GM18868 (cell line): ENCODE results near the gene SMIM23.

ENCODE experiments used
- ATAC-seq: cut with Tn5 transposase; IDR thresholded peaks from one replicate; pipeline ENCODE4 v1.9.1; 2021; ENCODE audit warnings: mild to moderate bottlenecking, moderate library complexity; ENCODE audit not compliant: unreplicated experiment

The SMIM23 gene

DNA sequence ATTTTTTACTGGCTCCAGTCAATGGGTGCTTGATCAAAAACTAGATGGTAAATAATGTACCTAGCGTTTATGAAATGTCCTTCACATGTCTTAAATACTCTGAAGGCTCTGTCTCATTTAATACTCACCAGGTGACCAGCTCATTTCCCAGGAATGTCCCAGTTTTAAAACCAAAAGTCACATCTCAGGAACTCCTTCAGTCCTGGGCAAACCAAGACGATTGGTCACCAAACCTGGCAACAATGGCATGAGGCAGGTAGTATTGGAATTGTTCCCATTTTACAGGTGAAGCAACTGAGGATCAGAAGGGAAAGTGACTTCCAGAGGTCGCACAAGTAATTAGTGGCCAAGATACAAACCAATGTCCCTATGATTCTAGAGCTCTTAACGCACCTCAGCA lies 27.7 kb downstream of the SMIM23 start:
- no peak for ATAC-seq

DNA sequence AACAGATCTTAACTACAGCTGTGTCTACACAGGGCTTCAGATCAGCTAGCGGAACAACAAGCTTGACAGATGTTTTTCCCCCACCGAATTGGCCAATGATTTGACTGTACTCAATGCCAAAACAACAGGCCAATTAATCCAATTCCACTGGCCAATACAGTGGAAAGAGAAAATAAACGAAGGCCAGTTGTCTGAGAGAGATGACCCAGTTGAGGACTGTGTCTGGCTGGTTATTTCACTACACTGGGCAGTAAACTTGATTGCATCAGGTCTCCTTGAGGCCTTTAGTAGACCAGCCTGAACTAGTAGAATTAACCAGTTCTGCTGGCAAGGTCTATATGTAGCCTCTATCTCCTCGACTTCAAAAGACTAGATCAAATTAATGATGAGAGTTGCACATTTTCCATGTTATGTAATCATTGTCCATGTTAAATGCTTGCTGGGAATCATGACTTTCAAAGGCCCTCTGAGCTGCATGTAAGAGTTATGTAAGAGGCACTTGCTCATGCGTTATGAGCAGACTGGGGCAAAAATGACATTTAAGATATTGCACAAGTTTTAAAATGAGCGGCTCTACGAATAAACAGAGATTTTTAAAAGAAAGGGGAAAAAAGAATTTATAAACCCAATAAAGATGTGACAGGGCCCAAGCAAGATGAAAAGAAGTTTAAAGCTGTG lies 28.3 kb downstream of the SMIM23 start:
- no peak for ATAC-seq

DNA sequence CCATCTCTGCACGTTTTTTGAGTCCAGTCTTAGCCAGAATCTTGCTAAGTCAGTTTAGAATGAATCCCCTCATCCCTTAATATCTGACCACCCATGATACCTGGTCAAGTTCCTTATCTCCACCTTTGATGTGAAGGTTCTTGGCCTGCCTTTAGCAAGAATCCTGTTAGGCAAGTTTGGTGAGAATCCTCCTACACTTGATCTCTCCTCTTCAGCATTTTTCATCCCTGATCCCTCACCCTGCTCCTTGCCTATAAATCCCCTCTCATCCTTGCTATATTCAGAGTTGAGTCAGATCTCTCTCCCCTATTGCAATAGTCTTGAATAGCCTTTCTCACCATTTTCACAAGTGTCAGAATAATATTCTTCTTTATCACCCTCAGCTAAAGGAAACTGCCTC lies 31.0 kb downstream of the SMIM23 start:
- ATAC-seq, result no peak

DNA sequence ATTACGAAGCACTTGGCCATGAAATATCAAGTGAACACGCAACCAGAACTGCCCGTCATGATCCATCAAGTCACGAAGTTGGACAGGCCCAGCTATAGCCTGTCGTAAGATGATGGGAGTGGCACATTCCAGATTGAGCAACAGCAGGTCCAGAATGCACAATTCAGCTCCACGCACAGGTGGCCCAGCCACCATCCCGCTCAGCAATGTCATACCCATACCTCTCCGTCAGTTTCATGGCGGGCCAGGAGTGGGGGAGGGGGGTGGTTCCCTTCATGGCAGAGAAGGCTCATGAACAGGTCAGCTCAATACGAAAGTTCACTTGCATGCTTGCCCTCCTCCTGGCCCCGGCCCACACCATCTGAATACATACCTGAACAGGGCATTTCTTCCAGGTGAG lies 34.9 kb downstream of the SMIM23 start:
- ATAC-seq, result no peak

DNA sequence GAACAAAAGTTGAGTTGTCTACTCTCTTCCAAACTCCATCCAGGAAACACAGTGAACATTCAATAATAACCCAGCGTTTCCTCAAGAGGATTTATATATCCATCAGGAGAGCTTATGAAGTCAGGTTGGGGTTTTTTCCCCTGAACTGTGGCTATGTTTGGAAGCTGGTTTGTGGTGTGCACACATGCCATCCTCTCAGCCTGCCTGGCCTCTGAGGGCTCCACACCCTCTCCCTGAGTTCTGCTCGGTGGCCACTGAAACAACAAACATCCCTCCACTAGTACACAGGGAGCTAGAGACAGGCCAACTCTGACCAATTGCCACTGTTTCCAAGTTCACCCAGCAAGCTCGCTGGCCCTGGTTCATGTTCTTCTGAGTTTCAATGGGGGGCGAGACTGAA lies 35.7 kb downstream of the SMIM23 start:
- ATAC-seq, result no peak

DNA sequence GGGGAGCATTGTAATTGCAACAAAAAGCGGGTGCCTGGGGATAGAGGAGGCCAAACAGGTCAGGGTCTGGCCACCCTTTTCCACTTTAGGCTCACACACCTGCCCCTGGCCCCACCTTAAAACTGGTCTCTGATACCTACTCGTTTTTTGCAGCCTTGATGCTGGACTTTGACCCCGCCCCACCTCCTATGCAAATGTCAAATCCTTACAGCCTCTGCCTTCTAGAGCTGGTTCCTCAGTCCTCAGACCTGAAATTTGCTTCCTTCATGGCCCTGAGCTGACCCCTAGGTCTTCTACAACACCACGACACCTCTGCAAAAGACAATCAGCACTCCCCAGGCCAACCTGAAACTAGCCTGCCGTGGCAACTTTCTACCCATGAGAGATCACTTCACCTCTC lies 37.7 kb downstream of the SMIM23 start:
- no peak for ATAC-seq

DNA sequence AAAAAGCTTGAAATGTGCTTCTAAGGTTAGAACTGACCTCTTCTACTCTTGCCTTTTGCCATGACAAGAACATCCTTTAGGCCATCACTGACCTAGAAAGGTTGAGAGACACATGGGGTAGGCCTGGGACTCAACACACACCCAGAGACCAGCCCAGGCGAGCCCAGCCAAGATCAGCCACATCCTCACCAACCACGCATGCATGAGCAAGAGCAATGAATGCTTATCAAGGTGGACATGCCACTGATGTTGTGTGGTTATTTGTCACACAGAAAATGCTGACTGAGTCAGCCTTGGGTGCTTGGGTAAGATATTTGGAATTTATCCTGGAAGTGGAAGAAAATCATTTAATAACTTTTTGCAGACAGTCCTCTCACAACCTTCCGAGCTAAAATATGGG lies 39.4 kb downstream of the SMIM23 start:
- ATAC-seq, result no peak

DNA sequence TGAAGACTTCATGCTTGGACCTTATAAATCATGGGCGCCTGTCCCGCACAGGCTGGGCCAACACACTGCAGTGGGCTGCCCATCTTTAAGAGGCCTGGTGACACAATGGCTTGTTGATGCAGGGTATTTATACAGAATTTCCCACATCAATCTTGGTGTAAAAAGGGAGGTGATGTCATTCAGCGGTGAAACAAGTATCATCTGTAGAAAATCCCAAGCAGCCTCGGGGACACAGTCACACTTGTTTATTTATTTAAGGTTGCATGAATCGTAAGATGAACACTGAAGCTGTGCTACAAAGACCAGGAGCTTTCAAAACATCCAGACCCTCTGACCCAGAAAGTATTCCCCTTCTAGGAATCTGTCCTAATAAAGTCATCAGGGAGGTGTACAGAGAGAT lies 40.5 kb downstream of the SMIM23 start:
- ATAC-seq, result no peak

DNA sequence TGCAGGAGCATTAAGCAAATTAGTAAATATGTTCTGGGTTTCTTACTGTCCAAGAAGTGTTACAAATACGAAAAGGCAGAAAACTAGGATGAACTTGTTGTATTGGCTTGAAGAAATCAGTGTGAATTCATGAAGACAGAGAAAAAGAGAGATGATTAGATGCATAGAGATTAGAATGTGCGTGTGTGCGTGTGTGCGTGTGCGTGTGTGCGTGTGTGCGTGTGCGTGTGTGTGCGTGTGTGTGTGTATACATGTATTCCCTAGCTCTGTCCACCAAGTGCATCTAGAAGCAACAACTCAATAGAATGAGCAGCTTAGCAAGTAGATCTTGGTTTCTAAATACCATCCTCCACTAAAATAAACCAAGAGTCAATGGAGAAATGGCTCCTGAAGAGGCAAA lies 41.5 kb downstream of the SMIM23 start:
- ATAC-seq, result no peak

DNA sequence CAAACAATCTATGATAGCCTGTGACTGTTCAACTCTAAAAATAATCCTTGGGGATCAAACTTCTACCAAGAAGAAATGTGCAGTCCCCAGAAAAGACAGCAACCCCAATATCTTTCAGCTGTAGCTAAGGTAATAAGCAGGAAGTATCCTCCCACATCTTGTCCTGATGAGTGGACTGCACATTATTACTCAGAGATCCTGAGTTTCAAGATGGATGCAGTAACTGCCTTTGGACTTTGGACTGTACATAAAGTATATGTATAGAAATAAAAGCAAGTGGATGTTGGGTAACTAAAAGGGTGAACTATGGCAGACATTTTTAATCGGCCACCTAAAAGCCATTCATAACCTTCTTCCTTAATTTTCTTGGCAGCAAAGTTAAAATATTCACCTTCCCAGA lies 45.1 kb downstream of the SMIM23 start:
- ATAC-seq, result no peak

DNA sequence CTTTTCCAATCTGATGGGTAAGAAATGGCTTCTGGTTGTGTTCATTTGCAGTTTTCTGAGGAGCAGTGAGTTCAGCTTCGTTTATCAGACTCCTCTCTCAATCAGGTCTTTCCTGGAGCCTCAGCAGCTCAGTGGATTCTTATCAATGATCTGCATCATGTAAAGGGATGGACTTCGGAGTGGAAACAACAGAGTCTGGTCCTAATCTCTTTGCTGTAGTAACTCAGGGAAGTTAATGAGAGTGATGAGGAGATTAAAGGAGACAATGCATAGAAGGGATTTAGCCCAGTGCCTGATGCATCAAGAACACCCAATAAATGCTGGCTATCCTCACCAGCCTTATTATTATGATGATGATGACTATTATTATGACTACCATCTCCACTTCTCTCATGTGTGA lies 47.2 kb downstream of the SMIM23 start:
- no peak for ATAC-seq

DNA sequence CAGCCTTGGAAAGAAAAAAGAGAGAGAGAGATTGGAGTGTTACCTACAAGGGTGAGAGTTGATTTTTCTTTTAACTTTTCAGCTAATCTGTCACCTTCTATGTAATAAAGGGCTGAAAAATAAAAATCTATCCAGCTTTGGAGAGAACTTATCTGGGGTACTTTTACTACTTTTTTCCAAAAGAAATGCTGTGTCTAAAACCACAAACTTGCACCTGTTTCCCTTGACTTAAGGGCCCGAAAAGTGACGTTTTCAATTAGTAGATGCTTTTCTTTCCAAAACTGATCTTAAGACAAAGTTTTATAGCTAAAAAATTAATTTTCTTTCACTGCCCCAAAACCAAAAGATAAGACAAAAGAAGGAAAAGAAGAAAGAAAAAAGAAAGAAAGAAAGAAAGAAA lies 48.8 kb downstream of the SMIM23 start:
- no peak for ATAC-seq

DNA sequence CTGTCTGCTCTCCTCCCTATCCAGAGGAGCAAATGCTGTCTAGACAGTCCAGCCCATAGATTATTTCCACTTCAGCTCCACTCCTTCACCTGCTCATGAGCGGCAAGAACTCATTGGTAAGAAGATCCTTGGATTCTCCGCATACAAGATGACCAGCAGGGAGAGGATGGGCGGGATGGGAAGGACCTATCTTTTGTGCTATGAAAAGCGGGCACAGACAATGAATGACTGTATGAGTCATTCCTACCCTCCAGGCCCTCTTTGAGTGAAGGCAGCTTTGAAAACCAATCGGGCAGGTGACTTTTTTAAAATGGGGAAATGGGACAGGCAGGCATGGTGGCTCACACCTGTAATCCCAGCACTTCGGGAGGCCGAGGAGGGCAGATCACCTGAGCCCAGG lies 49.4 kb downstream of the SMIM23 start:
- no peak for ATAC-seq

DNA sequence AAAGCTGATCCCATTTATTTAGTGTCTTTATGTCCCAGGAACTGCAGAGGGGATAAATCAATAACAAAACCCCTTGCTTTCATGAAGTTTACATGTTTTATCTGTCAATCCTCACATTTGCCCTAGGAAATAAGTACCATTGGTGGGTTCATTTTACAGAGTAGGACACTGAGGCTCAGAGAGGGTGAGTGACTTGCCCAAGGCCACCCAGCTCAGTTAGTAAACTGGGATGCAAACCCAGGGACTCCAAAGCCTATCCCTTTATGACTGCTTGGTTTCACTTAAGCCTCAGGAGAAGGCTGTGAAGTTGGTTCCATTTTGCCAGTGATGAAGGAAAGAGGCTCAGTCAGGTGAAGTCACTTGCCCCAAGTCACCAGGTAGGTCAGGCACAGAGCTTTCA lies 51.9 kb downstream of the SMIM23 start:
- ATAC-seq, result no peak

DNA sequence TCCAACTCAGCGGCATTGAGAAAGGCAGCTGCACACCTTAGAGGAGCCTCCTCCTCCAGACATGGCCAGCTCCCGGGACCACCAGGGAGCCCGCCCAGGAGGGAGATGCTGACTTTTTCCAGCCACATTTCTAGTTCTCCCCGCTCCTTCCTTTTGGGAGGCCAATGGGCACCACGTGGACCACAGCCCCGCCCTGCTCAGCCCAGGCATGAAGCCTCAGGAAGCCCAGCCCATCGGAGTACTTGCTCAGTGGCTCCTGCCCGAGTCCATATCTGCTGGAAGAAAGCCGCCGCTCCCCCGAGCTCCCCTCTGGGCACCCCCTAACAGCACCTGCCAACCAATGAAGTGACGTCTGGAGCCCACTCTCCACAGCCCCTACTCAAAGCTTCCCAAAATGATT lies 52.4 kb downstream of the SMIM23 start:
- no peak for ATAC-seq

DNA sequence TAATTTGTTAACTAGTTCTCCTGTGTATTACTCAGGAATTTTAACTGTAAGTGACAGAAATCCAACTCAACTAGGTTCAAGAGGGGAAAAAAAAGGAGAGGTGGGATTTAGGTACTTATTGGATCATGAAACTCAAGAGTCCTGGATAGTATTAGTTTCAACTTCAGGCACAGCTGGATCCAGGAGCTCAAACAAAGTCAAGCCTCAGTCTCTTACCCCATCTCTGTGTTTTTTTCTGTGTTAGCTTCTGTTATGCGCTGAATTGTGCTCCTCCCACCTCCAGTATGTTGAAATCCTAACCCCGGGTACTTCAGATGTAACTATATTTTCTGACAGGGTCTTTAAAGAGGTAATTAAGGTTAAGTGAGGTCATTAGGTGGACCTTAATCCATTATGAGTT lies 53.5 kb downstream of the SMIM23 start:
- ATAC-seq, result no peak

DNA sequence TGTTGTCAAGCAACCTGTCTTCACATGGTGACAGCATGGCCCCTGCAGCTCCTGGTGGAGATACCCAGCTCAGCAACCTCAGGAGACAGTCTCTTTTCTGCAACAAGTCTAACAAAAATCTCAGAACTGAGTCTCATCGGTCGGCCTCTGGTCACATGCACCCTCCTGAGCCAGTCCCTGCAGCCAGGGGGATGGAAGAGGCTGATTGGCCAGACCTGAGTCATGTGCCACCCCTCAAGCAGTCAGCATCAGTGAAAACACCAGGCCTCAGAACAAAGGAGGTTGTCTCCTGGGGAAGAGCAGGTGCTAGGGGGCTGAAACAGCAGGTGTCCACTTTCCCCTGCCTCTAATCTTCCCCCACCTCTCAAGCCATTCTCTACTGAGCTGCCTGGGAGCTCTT lies 54.4 kb downstream of the SMIM23 start:
- ATAC-seq, result no peak
